ENCODE results near the gene WDR27. TPM values are rescaled to one million over a fixed set of nuclear protein-coding genes. Genes with fewer than 3 reads are reported as not detected.

The WDR27 gene
- 13.8 and 17.4 TPM in 2 replicates for total RNA-seq

DNA sequence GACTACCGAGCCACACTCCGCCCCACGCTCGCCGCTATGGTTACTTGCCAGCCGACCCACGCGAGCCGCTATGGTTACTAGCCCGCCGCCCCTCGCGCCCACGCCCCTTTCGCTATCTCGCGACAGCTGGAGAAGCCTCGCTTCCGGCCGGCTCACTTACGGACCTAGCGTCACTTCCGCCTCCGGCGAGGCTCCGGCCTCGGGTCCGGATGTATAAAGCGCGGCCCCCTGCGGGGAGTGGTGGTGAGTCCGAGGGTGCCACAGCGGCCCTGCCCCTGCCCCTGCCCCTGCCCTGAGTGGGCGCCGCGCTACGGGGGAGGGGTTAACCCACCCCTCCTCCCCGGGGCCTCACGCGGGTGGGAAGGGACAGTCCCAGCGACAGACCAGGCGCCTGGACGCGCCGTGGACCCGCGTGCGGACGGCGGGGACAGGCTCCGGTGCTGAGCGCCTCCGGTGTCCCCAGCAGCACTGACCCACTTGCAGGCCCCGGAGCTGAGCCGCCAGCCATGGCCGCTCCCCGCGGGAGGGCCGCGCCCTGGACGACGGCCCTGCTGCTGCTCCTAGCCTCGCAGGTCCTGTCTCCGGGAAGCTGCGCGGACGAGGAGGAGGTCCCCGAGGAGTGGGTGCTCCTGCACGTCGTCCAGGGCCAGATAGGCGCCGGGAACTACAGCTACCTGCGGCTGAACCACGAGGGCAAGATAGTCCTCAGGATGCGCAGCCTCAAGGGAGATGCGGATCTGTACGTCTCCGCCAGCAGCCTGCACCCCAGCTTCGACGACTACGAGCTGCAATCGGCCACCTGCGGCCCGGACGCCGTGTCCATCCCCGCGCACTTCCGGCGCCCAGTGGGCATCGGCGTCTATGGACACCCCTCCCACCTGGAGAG lies at the start of gene WDR27, which contains the start of gene C6orf120:
TSS of gene WDR27 (minus strand) at position 76 of the 886 bp plus-strand sequence. CDS start 13,024 bp downstream, outside the sequence.
TSS of gene C6orf120 (plus strand) at position 173 of the 886 bp plus-strand sequence. CDS start at position 507, 334 bp downstream.

DNA sequence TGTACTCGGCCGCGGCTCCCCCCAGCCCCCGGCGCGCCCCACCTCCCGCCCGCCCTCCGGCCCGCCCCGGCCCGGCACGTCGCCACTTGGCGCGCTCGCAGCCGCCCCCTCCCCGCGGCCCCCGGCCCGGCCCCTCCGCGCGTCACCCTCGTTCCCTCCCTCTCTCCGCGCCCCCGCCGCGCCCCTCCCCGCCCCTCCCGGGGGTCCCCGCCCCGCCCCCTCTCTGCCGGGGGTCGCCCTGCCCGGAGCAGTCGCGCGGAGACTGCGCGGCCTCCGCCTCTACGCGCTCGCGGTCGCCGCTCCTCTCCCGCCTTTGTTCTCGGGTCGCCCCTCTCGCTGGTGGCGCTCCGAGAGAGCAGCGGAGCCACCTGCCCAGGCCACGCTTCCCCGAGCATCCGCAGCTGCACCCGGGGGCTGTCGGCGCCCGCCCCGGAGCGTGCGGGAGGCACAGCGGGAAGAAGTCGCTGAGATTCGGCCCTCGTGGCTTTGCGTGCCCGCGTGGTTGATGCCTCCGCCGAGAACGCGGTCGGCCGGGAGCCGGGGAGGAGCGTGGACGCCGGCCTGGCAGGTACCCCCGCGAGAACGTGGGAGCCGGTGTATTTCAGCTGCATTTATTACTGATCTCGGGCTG lies 22.8 kb upstream of the WDR27 start, which contains the start of gene PHF10:
TSS of gene PHF10 (minus strand) at position 7 of the 631 bp plus-strand sequence. CDS start 569 bp downstream, outside the sequence.

Other genes with a start within 250 kb of the WDR27 start
- gene C6orf120, start 97 bp upstream of the WDR27 start, total RNA-seq: 44.7 and 44.8 TPM in 2 replicates
- 16.5 and 25.1 TPM in 2 replicates for gene PHF10, start 22.5 kb upstream of the WDR27 start, total RNA-seq
- gene DYNLT2, start 49.5 kb upstream of the WDR27 start, total RNA-seq: 0.58 and 2.0 TPM in 2 replicates
- gene ERMARD, start 49.6 kb upstream of the WDR27 start, total RNA-seq: 15.5 and 17.2 TPM in 2 replicates